ENCODE data around the gene MSTN. TPM values are rescaled to one million over a fixed set of nuclear protein-coding genes. Genes with fewer than 3 reads are reported as not detected.
A peak's percentile ranks its signal among the peaks of the same experiment; 100 is the strongest.

MSTN gene
- total RNA-seq, 2 donors from 2014 or later = 0.05 to 0.34 TPM

DNA sequence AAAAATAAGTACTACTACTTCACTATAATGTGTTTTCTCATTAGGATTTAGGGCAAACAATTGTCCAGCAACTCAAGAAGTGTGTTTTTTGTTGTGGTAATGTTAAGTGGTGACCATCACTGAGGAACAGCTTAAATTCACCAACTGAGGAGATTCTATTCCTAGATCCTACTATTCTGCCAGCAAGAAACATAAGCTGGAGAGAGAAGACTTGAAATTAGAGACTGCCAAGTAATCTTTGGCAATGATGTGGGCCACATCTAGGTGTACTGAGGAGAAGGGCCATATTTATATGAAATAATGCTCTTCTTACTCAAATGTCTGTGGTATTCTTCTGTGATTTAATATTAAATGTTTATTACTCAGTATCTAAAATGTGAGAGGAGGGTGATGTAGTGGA, 44.3 kb upstream of the MSTN start:
- no peaks in the 10 kb centered on the region for H3K9me3 ChIP-seq
- H3K27me3 ChIP-seq (replicated peaks; ENCODE audit: insufficient read depth) = no peaks in the 10 kb centered on the region
- no peaks in the 10 kb centered on the region for H3K36me3 ChIP-seq
- TF ChIP-seq, protein P1, sequence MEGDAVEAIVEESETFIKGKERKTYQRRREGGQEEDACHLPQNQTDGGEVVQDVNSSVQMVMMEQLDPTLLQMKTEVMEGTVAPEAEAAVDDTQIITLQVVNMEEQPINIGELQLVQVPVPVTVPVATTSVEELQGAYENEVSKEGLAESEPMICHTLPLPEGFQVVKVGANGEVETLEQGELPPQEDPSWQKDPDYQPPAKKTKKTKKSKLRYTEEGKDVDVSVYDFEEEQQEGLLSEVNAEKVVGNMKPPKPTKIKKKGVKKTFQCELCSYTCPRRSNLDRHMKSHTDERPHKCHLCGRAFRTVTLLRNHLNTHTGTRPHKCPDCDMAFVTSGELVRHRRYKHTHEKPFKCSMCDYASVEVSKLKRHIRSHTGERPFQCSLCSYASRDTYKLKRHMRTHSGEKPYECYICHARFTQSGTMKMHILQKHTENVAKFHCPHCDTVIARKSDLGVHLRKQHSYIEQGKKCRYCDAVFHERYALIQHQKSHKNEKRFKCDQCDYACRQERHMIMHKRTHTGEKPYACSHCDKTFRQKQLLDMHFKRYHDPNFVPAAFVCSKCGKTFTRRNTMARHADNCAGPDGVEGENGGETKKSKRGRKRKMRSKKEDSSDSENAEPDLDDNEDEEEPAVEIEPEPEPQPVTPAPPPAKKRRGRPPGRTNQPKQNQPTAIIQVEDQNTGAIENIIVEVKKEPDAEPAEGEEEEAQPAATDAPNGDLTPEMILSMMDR (IDR thresholded peaks at IDR 0.05) = no peak
- no peak for TF ChIP-seq POLR2A (IDR thresholded peaks at IDR 0.05)
- TF ChIP-seq POLR2AphosphoS5 (IDR thresholded peaks at IDR 0.05) = no peak
- no peak overlapping the region for H3K4me3 ChIP-seq
- intact Hi-C loops (cut with DNase I) = loop anchor here (5.0 kb wide), 1 partner anchor 71 kb away; no protein-coding TSS in a partner anchor
- DNase-seq (ENCODE audit: low spot score) = no peak
- no peak overlapping the region for H3K27ac ChIP-seq
- H3K4me1 ChIP-seq (replicated peaks) = no peaks in the 10 kb centered on the region

DNA sequence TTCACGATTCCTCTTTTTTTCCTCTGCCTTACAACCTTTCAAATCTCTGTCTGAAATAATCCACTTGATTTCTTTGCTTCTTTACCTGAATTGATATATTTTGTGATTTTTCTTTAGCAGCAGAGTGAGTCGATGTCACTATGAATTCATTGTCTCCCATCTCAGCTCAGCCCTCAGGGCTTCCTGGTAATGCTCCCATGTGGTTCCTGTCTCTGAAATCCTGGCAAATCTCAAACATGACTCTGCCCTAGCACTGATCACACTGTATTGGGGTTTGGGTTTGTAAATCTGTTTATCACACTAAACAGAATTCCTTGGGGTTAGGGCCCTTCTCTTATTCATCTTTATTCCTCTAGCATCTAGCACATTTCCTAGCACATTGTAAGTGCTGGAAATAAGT, 43.0 kb upstream of the MSTN start:
- 39% methylated on average over 2 of the region's 2 CpGs for WGBS
- Histone ChIP-seq H3K4me1 (replicated peaks) (no peaks in the 10 kb centered on the region), H3K4me3 (no peak overlapping the region), H3K27ac (no peak overlapping the region), H3K36me3 (no peaks in the 10 kb centered on the region), H3K9me3 (no peaks in the 10 kb centered on the region), H3K27me3 (replicated peaks; ENCODE audit: insufficient read depth) (no peaks in the 10 kb centered on the region)
- TF ChIP-seq, protein P1 (IDR thresholded peaks at IDR 0.05) = no peak
- TF ChIP-seq POLR2A (IDR thresholded peaks at IDR 0.05) (no peak), POLR2AphosphoS5 (IDR thresholded peaks at IDR 0.05) (no peak)
- no peak for DNase-seq (ENCODE audit: low spot score)
- intact Hi-C loops (cut with DNase I) = loop anchor here (5.0 kb wide), 1 partner anchor 72 kb away; no protein-coding TSS in a partner anchor

DNA sequence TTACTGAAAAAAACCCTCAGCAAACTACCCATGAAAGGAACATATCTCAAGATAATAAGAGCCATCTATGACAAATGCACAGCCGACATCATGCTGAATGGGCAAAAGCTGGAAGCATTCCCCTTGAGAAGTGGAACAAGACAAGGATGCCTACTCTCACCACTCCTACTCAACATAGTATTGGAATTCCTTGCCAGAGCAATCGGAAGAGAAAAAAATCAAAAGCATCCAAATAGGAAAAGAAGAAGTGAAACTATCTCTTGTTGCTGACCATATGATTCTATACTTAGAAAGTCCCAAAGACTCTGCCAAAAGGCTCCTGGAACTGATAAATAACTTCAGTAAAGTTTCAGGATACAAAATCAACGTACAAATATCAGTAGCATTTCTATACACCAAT, 40.6 kb upstream of the MSTN start:
- Histone ChIP-seq H3K9me3 (no peaks in the 10 kb centered on the region), H3K27ac (no peak overlapping the region), H3K4me1 (replicated peaks) (no peaks in the 10 kb centered on the region), H3K27me3 (replicated peaks; ENCODE audit: insufficient read depth) (no peaks in the 10 kb centered on the region), H3K4me3 (no peak overlapping the region), H3K36me3 (no peaks in the 10 kb centered on the region)
- no peak for TF ChIP-seq POLR2AphosphoS5 (IDR thresholded peaks at IDR 0.05)
- TF ChIP-seq POLR2A (IDR thresholded peaks at IDR 0.05) = no peak
- TF ChIP-seq, protein P1 (IDR thresholded peaks at IDR 0.05) = no peak
- 82% methylated on average over 3 of the region's 3 CpGs for WGBS
- intact Hi-C loops (cut with DNase I) = no loop called here
- no peak for DNase-seq (ENCODE audit: low spot score)

DNA sequence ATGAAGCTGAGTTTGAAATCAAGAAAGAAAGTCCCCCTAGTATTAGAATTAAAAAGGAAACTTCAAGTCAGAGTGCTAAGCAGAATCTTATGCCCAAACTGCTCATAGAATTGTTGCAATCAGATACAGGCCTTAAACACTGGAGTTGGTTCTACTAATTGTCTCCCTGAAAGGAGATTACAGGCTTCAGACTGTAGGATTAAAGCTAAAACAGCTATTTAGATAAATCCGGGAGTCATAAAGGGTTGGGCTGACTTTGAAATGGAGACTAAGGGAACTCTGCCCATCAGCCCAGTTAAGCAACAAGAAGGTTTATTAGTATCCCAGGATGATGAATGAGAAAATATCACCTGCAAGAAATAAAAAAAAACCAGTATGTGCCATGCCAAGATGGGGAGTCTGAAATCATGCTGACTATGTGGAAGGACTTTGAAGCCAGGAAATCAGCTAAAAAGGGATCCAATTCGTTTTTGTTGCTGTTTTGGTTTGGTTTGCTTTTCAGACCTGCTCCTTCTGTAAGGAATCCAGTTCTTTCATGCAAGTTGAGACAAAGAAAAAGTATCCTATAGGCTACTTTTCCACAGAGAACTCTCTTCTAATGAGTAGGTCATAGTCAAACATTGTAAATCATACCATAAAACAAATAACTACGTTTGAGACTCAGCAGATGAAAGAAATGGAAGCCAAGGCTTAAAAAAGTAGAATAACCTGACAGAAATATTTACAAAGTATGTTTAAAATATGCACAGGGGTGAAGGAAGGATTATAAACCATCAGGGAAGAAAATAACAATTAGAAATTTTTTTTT, 37.6 kb upstream of the MSTN start:
- TF ChIP-seq, protein P1 (IDR thresholded peaks at IDR 0.05) = no peak
- TF ChIP-seq POLR2AphosphoS5 (IDR thresholded peaks at IDR 0.05) (no peak), POLR2A (IDR thresholded peaks at IDR 0.05) (no peak)
- H3K4me3 ChIP-seq = no peak overlapping the region
- intact Hi-C loops (cut with DNase I) = no loop called here
- no peaks in the 10 kb centered on the region for H3K4me1 ChIP-seq (replicated peaks)
- no peaks in the 10 kb centered on the region for H3K36me3 ChIP-seq
- no peak for DNase-seq (ENCODE audit: low spot score)
- H3K27ac ChIP-seq = peak overlapping the region in 1 of 2 donors; percentile 37
- 17% methylated on average over 3 of the region's 3 CpGs for WGBS
- no peaks in the 10 kb centered on the region for H3K27me3 ChIP-seq (replicated peaks; ENCODE audit: insufficient read depth)
- H3K9me3 ChIP-seq = no peaks in the 10 kb centered on the region

DNA sequence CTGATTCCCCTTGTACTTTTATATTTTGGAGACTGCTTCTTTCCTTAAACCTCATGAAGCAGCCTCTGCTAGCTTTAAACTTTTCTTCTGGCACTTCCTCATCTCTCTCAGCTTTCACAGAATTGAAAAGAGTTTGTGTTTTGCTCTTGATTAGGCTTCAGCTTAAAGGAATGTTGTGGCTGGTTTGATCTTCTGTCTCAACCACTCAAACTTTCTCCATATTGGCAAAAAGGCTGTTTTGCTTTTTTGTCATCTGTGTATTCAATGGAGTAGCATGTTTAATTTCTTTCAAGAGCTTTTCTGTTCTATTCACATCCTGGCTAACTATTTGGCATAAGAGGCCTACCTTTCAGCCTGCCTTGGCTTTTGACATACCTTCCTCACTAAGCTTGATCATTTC, 36.3 kb upstream of the MSTN start:
- Histone ChIP-seq H3K4me3 (no peak overlapping the region), H3K4me1 (replicated peaks) (no peaks in the 10 kb centered on the region), H3K27ac (no peak overlapping the region), H3K27me3 (replicated peaks; ENCODE audit: insufficient read depth) (no peaks in the 10 kb centered on the region), H3K9me3 (no peaks in the 10 kb centered on the region), H3K36me3 (no peaks in the 10 kb centered on the region)
- TF ChIP-seq POLR2AphosphoS5 (IDR thresholded peaks at IDR 0.05) (no peak), POLR2A (IDR thresholded peaks at IDR 0.05) (no peak)
- TF ChIP-seq, protein P1 (IDR thresholded peaks at IDR 0.05) = no peak
- DNase-seq (ENCODE audit: low spot score) = no peak
- intact Hi-C loops (cut with DNase I) = no loop called here

All from prostate gland (tissue), 2 donors.